ENCODE data around the gene ZNF324B. TPM values are rescaled to one million over a fixed set of nuclear protein-coding genes. Genes with fewer than 3 reads are reported as not detected.

Gene ZNF324B
- total and polyA plus RNA-seq, 2 of the 4 experiments (the other 2 are of a cell fraction), result 3.5 to 4.1 TPM

- H2AK9ac ChIP-seq (replicated peaks; ENCODE audit: low read depth, low read length, poor library complexity), result no peak overlapping the region
- peaks cover 32% of the 10 kb centered on the region for H3K9me1 ChIP-seq (ENCODE audit: insufficient read depth, low read length)
- peaks cover 24% of the 10 kb centered on the region for H3K4me1 ChIP-seq (ENCODE audit: control insufficient read depth, insufficient read depth, low read length)
- no peak overlapping the region for H3K4me2 ChIP-seq (ENCODE audit: low read depth, low read length)
- no peak overlapping the region for H2BK15ac ChIP-seq (ENCODE audit: low read depth, low read length)
- no peaks in the 10 kb centered on the region for H3K27me3 ChIP-seq (ENCODE audit: control insufficient read depth, insufficient read depth, low read length)
- H3K4me3 ChIP-seq (ENCODE audit: insufficient read depth, low read depth, low read length), result no peak overlapping the region
- in situ Hi-C loops (cut with MboI; ENCODE audit: low sequenced_read_pairs) (no loop called here), intact Hi-C loops (cut with micrococcal nuclease) (no loop called here), dilution Hi-C loops (cut with HindIII; ENCODE audit: low sequenced_read_pairs, unreplicated experiment) (no loop called here)
- ChIA-PET CTCF (no interaction called here), POLR2A (ENCODE audit: unreplicated experiment) (no interaction called here)
- H3K14ac ChIP-seq (replicated peaks; ENCODE audit: low read depth, low read length), result no peak overlapping the region
- H4K20me1 ChIP-seq (ENCODE audit: insufficient read depth, low read length), result peaks cover 30% of the 10 kb centered on the region
- H2BK20ac ChIP-seq (ENCODE audit: low read depth, low read length), result no peak overlapping the region
- H3K9me3 ChIP-seq (ENCODE audit: control insufficient read depth, insufficient read depth, low read length), result no peaks in the 10 kb centered on the region
- no peak overlapping the region for H2BK120ac ChIP-seq (ENCODE audit: low read depth, low read length)
- BruUV-seq (replicated peaks), result no TSS peak
- no peak overlapping the region for H3K9ac ChIP-seq (ENCODE audit: low read depth, low read length)
- H2BK5ac ChIP-seq (ENCODE audit: low read depth, low read length, poor library complexity, severe bottlenecking), result no peak overlapping the region
- no peak overlapping the region for H3K27ac ChIP-seq (ENCODE audit: insufficient read depth, low read length)
- DNase-seq (no peak), ATAC-seq (ENCODE audit: low read depth) (no peak)
- H3K4ac ChIP-seq (ENCODE audit: low read depth, low read length), result no peak overlapping the region
- H2AFZ ChIP-seq (replicated peaks; ENCODE audit: low read length, poor library complexity), result no peak overlapping the region
- 94% methylated on average over 28 of the region's 39 CpGs; no CpG with 5 or more reads in 1 of the 2 experiments for WGBS, 2 experiments (ENCODE audit: extremely low coverage in 2 of 2, insufficient read length in 1 of 2)
- no peak overlapping the region for H3K18ac ChIP-seq (ENCODE audit: low read depth, low read length)
- no peak overlapping the region for H3K56ac ChIP-seq (ENCODE audit: extremely low read depth, insufficient read depth, low read length)
- no peak overlapping the region for H2AK5ac ChIP-seq (ENCODE audit: low read depth, low read length)
- no peak overlapping the region for H4K91ac ChIP-seq (ENCODE audit: insufficient read depth, low read depth, low read length)
- H4K8ac ChIP-seq (ENCODE audit: low read depth in 2 of 2, low read length in 2 of 2), result no peak overlapping the region
- H3K36me3 ChIP-seq (ENCODE audit: control insufficient read depth, insufficient read depth, low read length), result peaks cover 29% of the 10 kb centered on the region
- no peak overlapping the region for H4K5ac ChIP-seq (ENCODE audit: low read depth, low read length)
- TF ChIP-seq CHD1 (IDR thresholded peaks at IDR 0.05; ENCODE audit: low read depth, low read length) (no peak), MAZ (IDR thresholded peaks at IDR 0.05; ENCODE audit: borderline replicate concordance, low read depth, low read length) (no peak), RAD21 (IDR thresholded peaks at IDR 0.05; ENCODE audit: low read length) (no peak), RFX5 (IDR thresholded peaks at IDR 0.05; ENCODE audit: low read depth, low read length) (no peak), FOS (IDR thresholded peaks at IDR 0.05; ENCODE audit: low read depth, low read length) (no peak), RCOR1 (IDR thresholded peaks at IDR 0.05; ENCODE audit: insufficient replicate concordance, low read length) (no peak), CEBPB (IDR thresholded peaks at IDR 0.05; ENCODE audit: low read depth, low read length) (no peak), POLR2A (IDR thresholded peaks at IDR 0.05; ENCODE audit: low read depth, low read length) (no peak), BHLHE40 (IDR thresholded peaks at IDR 0.05; ENCODE audit: low read depth, low read length) (no peak), MAFK (IDR thresholded peaks at IDR 0.05; ENCODE audit: low read depth, low read length) (no peak), MXI1 (IDR thresholded peaks at IDR 0.05; ENCODE audit: borderline replicate concordance, low read depth, low read length) (no peak)
- TF ChIP-seq, protein P1, sequence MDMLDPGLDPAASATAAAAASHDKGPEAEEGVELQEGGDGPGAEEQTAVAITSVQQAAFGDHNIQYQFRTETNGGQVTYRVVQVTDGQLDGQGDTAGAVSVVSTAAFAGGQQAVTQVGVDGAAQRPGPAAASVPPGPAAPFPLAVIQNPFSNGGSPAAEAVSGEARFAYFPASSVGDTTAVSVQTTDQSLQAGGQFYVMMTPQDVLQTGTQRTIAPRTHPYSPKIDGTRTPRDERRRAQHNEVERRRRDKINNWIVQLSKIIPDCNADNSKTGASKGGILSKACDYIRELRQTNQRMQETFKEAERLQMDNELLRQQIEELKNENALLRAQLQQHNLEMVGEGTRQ (IDR thresholded peaks at IDR 0.05; ENCODE audit: low read depth, low read length), result no peak
- TF ChIP-seq, protein P2, sequence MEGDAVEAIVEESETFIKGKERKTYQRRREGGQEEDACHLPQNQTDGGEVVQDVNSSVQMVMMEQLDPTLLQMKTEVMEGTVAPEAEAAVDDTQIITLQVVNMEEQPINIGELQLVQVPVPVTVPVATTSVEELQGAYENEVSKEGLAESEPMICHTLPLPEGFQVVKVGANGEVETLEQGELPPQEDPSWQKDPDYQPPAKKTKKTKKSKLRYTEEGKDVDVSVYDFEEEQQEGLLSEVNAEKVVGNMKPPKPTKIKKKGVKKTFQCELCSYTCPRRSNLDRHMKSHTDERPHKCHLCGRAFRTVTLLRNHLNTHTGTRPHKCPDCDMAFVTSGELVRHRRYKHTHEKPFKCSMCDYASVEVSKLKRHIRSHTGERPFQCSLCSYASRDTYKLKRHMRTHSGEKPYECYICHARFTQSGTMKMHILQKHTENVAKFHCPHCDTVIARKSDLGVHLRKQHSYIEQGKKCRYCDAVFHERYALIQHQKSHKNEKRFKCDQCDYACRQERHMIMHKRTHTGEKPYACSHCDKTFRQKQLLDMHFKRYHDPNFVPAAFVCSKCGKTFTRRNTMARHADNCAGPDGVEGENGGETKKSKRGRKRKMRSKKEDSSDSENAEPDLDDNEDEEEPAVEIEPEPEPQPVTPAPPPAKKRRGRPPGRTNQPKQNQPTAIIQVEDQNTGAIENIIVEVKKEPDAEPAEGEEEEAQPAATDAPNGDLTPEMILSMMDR (conservative IDR thresholded peaks at IDR 0.05; ENCODE audit: low read depth, low read length), result no peak
- TF ChIP-seq, protein P3, sequence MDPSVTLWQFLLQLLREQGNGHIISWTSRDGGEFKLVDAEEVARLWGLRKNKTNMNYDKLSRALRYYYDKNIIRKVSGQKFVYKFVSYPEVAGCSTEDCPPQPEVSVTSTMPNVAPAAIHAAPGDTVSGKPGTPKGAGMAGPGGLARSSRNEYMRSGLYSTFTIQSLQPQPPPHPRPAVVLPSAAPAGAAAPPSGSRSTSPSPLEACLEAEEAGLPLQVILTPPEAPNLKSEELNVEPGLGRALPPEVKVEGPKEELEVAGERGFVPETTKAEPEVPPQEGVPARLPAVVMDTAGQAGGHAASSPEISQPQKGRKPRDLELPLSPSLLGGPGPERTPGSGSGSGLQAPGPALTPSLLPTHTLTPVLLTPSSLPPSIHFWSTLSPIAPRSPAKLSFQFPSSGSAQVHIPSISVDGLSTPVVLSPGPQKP (IDR thresholded peaks at IDR 0.05; ENCODE audit: borderline replicate concordance, low read depth, low read length), result no peak
- no peak overlapping the region for H3K23ac ChIP-seq (ENCODE audit: low read depth, low read length)
- peaks cover 17 to 56% of the 10 kb centered on the region in 2 experiments for H3K79me1 ChIP-seq (ENCODE audit: low read depth in 1 of 2, low read length in 2 of 2)
Measured at GRCh38 chr19:58471736-58472135, 20.3 kb downstream of the ZNF324B start.
